K562 (cell line): ENCODE results near the gene PPT2. TPM values are rescaled to one million over a fixed set of nuclear protein-coding genes. Genes with fewer than 3 reads are reported as not detected.

Experiments
- CCAR2 ChIP-seq: fragments of 200-400 bp; formaldehyde crosslinking; IDR thresholded peaks from 2 replicates; pipeline ENCODE4 v1.6.1; 2017; ENCODE audit warnings: mild to moderate bottlenecking, low read depth, low read length
- E2F3 ChIP-seq: fragments of 250-450 bp; sonication (Bioruptor Pico); IDR thresholded peaks from 2 replicates; pipeline ENCODE4 v1.4.0; 2020; ENCODE audit warnings: mild to moderate bottlenecking
- ETV6 ChIP-seq, 3 experiments: fragments of 150-350 bp in 1 of 3; sonication (generic) in 1 of 3; formaldehyde crosslinking in 1 of 3; IDR thresholded peaks; 2 replicates each; pipeline versions ENCODE4 v1.6.1 to v1.8.0; 2014 to 2022; ENCODE audit warnings: borderline replicate concordance in 2 of 3, low read depth in 2 of 3, antibody characterized with exemption in 1 of 3, low read length in 1 of 3, mild to moderate bottlenecking in 1 of 3, missing genetic modification reagents in 1 of 3
- FOXJ3 ChIP-seq: sonication (generic); formaldehyde crosslinking; IDR thresholded peaks from 2 replicates; pipeline ENCODE4 v1.4.0; 2020; ENCODE audit warnings: mild to moderate bottlenecking, missing genetic modification reagents
- GTF2F1 ChIP-seq: IDR thresholded peaks from 2 replicates; pipeline ENCODE4 v1.6.1; 2011; ENCODE audit warnings: low read depth, low read length, improper control_type of control experiment
- HEY1 ChIP-seq: fragments of 250-450 bp; sonication (Bioruptor Pico); IDR thresholded peaks from 2 replicates; pipeline ENCODE4 v1.5.0; 2020; ENCODE audit warnings: mild to moderate bottlenecking, moderate library complexity, borderline replicate concordance
- HOXB6 ChIP-seq: fragments of 250-450 bp; sonication (Bioruptor Pico); IDR thresholded peaks from 2 replicates; pipeline ENCODE4 v1.5.1; 2022; ENCODE audit warnings: mild to moderate bottlenecking, borderline replicate concordance
- NFIC ChIP-seq: fragments of 450-650 bp; IDR thresholded peaks from 2 replicates; pipeline ENCODE4 v1.6.1; 2017; ENCODE audit warnings: mild to moderate bottlenecking, inconsistent platforms
- NR0B1 ChIP-seq: fragments of 450-650 bp; IDR thresholded peaks from one replicate; pipeline ENCODE4 v1.6.1; 2018; ENCODE audit warnings: mild to moderate bottlenecking, moderate library complexity; ENCODE audit not compliant: partially characterized antibody
- SMAD4 ChIP-seq: fragments of 250-450 bp; sonication (Bioruptor Pico); conservative IDR thresholded peaks from 2 replicates; pipeline ENCODE4 v1.8.0; 2021; ENCODE audit warnings: inconsistent platforms, mild to moderate bottlenecking, moderate library complexity
- U2AF1 ChIP-seq: fragments of 200-400 bp; formaldehyde crosslinking; optimal IDR thresholded peaks from 2 replicates; pipeline ENCODE3; 2017; ENCODE audit warnings: mild to moderate bottlenecking, low read depth, low read length, moderate library complexity
- ZNF347 ChIP-seq: fragments of 450-650 bp; formaldehyde crosslinking; IDR thresholded peaks from 2 replicates; pipeline ENCODE4 v1.4.0; 2020; ENCODE audit warnings: low read depth, mild to moderate bottlenecking, moderate library complexity
- ZNF431 ChIP-seq: sonication (generic); formaldehyde crosslinking; IDR thresholded peaks from 2 replicates; pipeline ENCODE4 v1.8.0; 2022; ENCODE audit warnings: mild to moderate bottlenecking, missing genetic modification reagents
- ZNF444 ChIP-seq: fragments of 250-450 bp; sonication (Bioruptor Pico); IDR thresholded peaks from 2 replicates; pipeline ENCODE4 v1.4.0; 2020; ENCODE audit warnings: mild to moderate bottlenecking, moderate library complexity
- polyA plus RNA-seq, 8 experiments: library from polyadenylated mRNA; depleted of rRNA in 4 of 8; stranded (reverse) in 5 of 8; unstranded in 3 of 8; fragments of >200 nt; fragmentation: Nextera tagmentation in 2 of 8; fragmentation: Illumina TruSeq in 1 of 8; extraction: Ambion mirVana in 2 of 8; extraction: Trizol in 1 of 8; gene quantifications; 2 replicates each; pipeline versions ENCODE4 v1.2.1 to v1.2.3, GENCODE V29; 2011 to 2014; ENCODE audit warnings: inconsistent platforms in 1 of 8, missing spikeins in 1 of 8
- total RNA-seq, 7 experiments: library from RNA; depleted of rRNA in 6 of 7; stranded (reverse); fragments of >200 nt in 6 of 7; fragmentation: Illumina TruSeq in 2 of 7; extraction: Trizol in 2 of 7; gene quantifications; 2 replicates each; pipeline versions ENCODE4 v1.2.1 to v1.2.3, GENCODE V29; 2011 to 2021; ENCODE audit warnings: low replicate concordance in 1 of 7
- TF ChIP-seq, protein P1 (sequence below): fragments of 250-450 bp; sonication (Bioruptor Pico); IDR thresholded peaks from 2 replicates; pipeline ENCODE4 v1.4.0; 2020; ENCODE audit warnings: mild to moderate bottlenecking, moderate library complexity
- TF ChIP-seq, protein P2 (sequence below): fragments of 450-650 bp; IDR thresholded peaks from 2 replicates; pipeline ENCODE4 v1.6.1; 2014; ENCODE audit warnings: low read depth, mild to moderate bottlenecking, moderate library complexity, borderline replicate concordance
- TF ChIP-seq, protein P3 (sequence below): fragments of 200-800 bp; sonication (Bioruptor generic); IDR thresholded peaks from 2 replicates; pipeline ENCODE4 v1.6.1; 2017; ENCODE audit warnings: missing genetic modification characterization, missing compliant biosample characterization
- TF ChIP-seq, protein P4 (sequence below): sonication (generic); formaldehyde crosslinking; IDR thresholded peaks from 2 replicates; pipeline ENCODE4 v1.8.0; 2022; ENCODE audit warnings: missing genetic modification reagents, mild to moderate bottlenecking, borderline replicate concordance

Gene PPT2
- total and polyA plus RNA-seq, 9 of the 15 experiments (the other 6 are each of a cell fraction or from before 2014, with no cell fraction given) = 27.4 to 98.8 (median 69.9) TPM

DNA sequence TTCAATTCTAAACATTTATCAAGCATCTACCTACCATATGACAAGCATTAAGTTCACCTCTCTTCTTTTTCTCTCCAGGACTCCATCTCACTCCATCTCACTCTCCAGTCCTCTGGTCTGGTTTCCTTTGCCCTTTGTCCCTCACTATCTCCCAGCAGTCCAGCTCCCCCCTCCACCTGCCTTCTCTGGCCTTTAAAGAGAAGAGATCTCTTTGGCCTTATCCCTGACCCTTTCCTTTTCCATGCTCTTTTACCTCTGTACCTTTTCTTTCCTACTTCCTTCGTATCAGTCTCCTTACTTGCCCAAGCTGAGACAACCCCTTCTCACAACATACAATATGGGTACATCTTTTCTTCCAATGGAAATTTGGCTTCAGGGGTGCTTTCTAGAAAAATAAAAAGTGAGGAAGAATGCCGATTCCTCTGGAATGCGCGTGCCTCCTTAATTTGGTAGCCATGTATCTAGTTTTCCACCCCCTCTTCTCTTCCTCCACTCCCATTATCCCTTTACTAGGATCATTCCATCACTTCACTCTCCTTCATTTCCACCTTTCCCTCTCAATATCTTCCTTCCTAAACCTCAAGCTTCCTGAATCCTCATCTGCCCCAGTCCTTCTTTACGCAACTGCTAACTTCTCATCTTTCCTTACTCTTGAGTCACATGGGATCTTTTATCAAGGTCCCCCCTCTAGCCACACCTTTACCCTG, 22.7 kb downstream of the PPT2 start (continued):
- TF ChIP-seq, protein P1, sequence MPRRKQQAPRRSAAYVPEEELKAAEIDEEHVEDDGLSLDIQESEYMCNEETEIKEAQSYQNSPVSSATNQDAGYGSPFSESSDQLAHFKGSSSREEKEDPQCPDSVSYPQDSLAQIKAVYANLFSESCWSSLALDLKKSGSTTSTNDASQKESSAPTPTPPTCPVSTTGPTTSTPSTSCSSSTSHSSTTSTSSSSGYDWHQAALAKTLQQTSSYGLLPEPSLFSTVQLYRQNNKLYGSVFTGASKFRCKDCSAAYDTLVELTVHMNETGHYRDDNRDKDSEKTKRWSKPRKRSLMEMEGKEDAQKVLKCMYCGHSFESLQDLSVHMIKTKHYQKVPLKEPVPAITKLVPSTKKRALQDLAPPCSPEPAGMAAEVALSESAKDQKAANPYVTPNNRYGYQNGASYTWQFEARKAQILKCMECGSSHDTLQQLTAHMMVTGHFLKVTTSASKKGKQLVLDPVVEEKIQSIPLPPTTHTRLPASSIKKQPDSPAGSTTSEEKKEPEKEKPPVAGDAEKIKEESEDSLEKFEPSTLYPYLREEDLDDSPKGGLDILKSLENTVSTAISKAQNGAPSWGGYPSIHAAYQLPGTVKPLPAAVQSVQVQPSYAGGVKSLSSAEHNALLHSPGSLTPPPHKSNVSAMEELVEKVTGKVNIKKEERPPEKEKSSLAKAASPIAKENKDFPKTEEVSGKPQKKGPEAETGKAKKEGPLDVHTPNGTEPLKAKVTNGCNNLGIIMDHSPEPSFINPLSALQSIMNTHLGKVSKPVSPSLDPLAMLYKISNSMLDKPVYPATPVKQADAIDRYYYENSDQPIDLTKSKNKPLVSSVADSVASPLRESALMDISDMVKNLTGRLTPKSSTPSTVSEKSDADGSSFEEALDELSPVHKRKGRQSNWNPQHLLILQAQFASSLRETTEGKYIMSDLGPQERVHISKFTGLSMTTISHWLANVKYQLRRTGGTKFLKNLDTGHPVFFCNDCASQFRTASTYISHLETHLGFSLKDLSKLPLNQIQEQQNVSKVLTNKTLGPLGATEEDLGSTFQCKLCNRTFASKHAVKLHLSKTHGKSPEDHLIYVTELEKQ (CRISPR knock-in tag) = 0 out of 2 replicates have a peak, but pooled peaks have one; percentile 29
- no peak for TF ChIP-seq GTF2F1
- TF ChIP-seq, protein P2, sequence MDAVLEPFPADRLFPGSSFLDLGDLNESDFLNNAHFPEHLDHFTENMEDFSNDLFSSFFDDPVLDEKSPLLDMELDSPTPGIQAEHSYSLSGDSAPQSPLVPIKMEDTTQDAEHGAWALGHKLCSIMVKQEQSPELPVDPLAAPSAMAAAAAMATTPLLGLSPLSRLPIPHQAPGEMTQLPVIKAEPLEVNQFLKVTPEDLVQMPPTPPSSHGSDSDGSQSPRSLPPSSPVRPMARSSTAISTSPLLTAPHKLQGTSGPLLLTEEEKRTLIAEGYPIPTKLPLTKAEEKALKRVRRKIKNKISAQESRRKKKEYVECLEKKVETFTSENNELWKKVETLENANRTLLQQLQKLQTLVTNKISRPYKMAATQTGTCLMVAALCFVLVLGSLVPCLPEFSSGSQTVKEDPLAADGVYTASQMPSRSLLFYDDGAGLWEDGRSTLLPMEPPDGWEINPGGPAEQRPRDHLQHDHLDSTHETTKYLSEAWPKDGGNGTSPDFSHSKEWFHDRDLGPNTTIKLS = no peak
- no peak for TF ChIP-seq ZNF431 (CRISPR knock-in tag)
- no peak for TF ChIP-seq FOXJ3
- TF ChIP-seq U2AF1 = no peak
- TF ChIP-seq HEY1 (CRISPR knock-in tag) = no peak
- TF ChIP-seq, protein P3, sequence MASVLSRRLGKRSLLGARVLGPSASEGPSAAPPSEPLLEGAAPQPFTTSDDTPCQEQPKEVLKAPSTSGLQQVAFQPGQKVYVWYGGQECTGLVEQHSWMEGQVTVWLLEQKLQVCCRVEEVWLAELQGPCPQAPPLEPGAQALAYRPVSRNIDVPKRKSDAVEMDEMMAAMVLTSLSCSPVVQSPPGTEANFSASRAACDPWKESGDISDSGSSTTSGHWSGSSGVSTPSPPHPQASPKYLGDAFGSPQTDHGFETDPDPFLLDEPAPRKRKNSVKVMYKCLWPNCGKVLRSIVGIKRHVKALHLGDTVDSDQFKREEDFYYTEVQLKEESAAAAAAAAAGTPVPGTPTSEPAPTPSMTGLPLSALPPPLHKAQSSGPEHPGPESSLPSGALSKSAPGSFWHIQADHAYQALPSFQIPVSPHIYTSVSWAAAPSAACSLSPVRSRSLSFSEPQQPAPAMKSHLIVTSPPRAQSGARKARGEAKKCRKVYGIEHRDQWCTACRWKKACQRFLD (CRISPR knock-in tag) = no peak
- no peak for TF ChIP-seq ETV6 (IDR thresholded peaks at IDR 0.05; ENCODE audit: borderline replicate concordance in 1 of 2, low read depth in 2 of 2, low read length in 1 of 2)
- TF ChIP-seq ETV6 (CRISPR knock-in tag; IDR thresholded peaks at IDR 0.05; ENCODE audit: borderline replicate concordance) = no peak
- no peak for TF ChIP-seq HOXB6 (CRISPR knock-in tag)
- TF ChIP-seq NR0B1 = no peak
- TF ChIP-seq NFIC = no peak
- peak; percentile 25; the same call in 1 of the 2 replicates for TF ChIP-seq E2F3 (CRISPR knock-in tag)
- no peak for TF ChIP-seq ZNF347
- no peak for TF ChIP-seq SMAD4 (CRISPR knock-in tag)
- TF ChIP-seq, protein P4, sequence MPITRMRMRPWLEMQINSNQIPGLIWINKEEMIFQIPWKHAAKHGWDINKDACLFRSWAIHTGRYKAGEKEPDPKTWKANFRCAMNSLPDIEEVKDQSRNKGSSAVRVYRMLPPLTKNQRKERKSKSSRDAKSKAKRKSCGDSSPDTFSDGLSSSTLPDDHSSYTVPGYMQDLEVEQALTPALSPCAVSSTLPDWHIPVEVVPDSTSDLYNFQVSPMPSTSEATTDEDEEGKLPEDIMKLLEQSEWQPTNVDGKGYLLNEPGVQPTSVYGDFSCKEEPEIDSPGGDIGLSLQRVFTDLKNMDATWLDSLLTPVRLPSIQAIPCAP (CRISPR knock-in tag) = no peak
- TF ChIP-seq ZNF444 (CRISPR knock-in tag) = no peak
- no peak for TF ChIP-seq CCAR2
